HEK293T (cell line): ENCODE measurements around the gene HYAL2.
A peak's percentile ranks its signal among the peaks of the same experiment; 100 is the strongest.

Experiments
- CTCF ChIA-PET: fragments of 350-600 bp; formaldehyde crosslinking; extraction: SDS; loops from one replicate; lab custom pipeline; 2021; ENCODE audit warnings: antibody characterized with exemption, inconsistent platforms; lab: Yijun Ruan, JAX
- POLR2A ChIA-PET: fragments of 350-600 bp; formaldehyde crosslinking; extraction: SDS; loops from one replicate; lab custom pipeline; 2020; ENCODE audit warnings: antibody characterized with exemption, inconsistent platforms; lab: Yijun Ruan, JAX
- DNase-seq: peaks from one replicate; pipeline ENCODE4 v3.0.0; 2012; ENCODE audit warnings: mixed read lengths; ENCODE audit errors: extremely low spot score
- ARNT ChIP-seq: fragments of 450-650 bp; IDR thresholded peaks from 2 replicates; pipeline ENCODE4 v1.6.1; 2017; ENCODE audit warnings: mild to moderate bottlenecking
- BHLHE40 ChIP-seq: fragments of 450-650 bp; IDR thresholded peaks from 2 replicates; pipeline ENCODE4 v1.6.1; 2016; ENCODE audit warnings: mild to moderate bottlenecking, moderate library complexity, borderline replicate concordance
- CTBP1 ChIP-seq: fragments of 450-650 bp; IDR thresholded peaks from 2 replicates; pipeline ENCODE4 v1.6.1; 2016; ENCODE audit warnings: borderline replicate concordance
- ELF4 ChIP-seq: fragments of 450-650 bp; IDR thresholded peaks from 2 replicates; pipeline ENCODE4 v1.6.1; 2017; ENCODE audit warnings: antibody characterized with exemption
- FOXA1 ChIP-seq: fragments of 450-650 bp; IDR thresholded peaks from 2 replicates; pipeline ENCODE4 v1.6.1; 2016; ENCODE audit warnings: mild to moderate bottlenecking
- FOXK2 ChIP-seq: fragments of 450-650 bp; IDR thresholded peaks from 2 replicates; pipeline ENCODE4 v1.6.1; 2016; ENCODE audit warnings: mild to moderate bottlenecking
- FOXM1 ChIP-seq: fragments of 450-650 bp; IDR thresholded peaks from 2 replicates; pipeline ENCODE4 v1.6.1; 2017; ENCODE audit warnings: mild to moderate bottlenecking, borderline replicate concordance
- HDGF ChIP-seq: fragments of 450-650 bp; IDR thresholded peaks from 2 replicates; pipeline ENCODE4 v1.6.1; 2017; ENCODE audit warnings: antibody characterized with exemption, borderline replicate concordance
- L3MBTL2 ChIP-seq: fragments of 450-650 bp; conservative IDR thresholded peaks from 2 replicates; pipeline ENCODE4 v1.6.1; 2016; ENCODE audit warnings: mild to moderate bottlenecking
- LEF1 ChIP-seq: fragments of 450-650 bp; IDR thresholded peaks from 2 replicates; pipeline ENCODE4 v1.6.1; 2017; ENCODE audit warnings: mild to moderate bottlenecking, borderline replicate concordance
- NFRKB ChIP-seq: fragments of 450-650 bp; IDR thresholded peaks from 2 replicates; pipeline ENCODE4 v1.6.1; 2016; ENCODE audit warnings: mild to moderate bottlenecking, moderate library complexity
- PKNOX1 ChIP-seq: fragments of 450-650 bp; IDR thresholded peaks from 2 replicates; pipeline ENCODE4 v1.6.1; 2016
- SP1 ChIP-seq: fragments of 450-650 bp; IDR thresholded peaks from 2 replicates; pipeline ENCODE4 v1.6.1; 2017
- SUZ12 ChIP-seq: fragments of 450-650 bp; IDR thresholded peaks from 2 replicates; pipeline ENCODE4 v1.6.1; 2016; ENCODE audit warnings: mild to moderate bottlenecking
- TARDBP ChIP-seq: fragments of 450-650 bp; IDR thresholded peaks from 2 replicates; pipeline ENCODE4 v1.6.1; 2016
- ZNF384 ChIP-seq: fragments of 450-650 bp; IDR thresholded peaks from 2 replicates; pipeline ENCODE4 v1.6.1; 2016

HYAL2 gene

GRCh38 chr3:50325113-50325480 is 2.6 kb upstream of the HYAL2 start:
- TF ChIP-seq BHLHE40 (no peak), SP1 (no peak), ZNF384 (no peak), FOXM1 (no peak), SUZ12 (no peak), ELF4 (no peak), FOXA1 (no peak), FOXK2 (no peak), TARDBP (no peak), HDGF (no peak), CTBP1 (no peak), L3MBTL2 (no peak), LEF1 (no peak), NFRKB (no peak), PKNOX1 (no peak), ARNT (no peak)
- ChIA-PET CTCF (interaction anchor here (0.7 to 1.6 kb wide), 3 partner anchors 26 to 217 kb away, joined by 3 read pairs; partner anchors contain the start of genes HYAL3 and NAA80), POLR2A (interaction anchor here (3.7 kb wide), 1 partner anchor 12 kb away, joined by 23 read pairs; no protein-coding TSS in a partner anchor)
- DNase-seq = no peak

GRCh38 chr3:50324351-50325112 is 2.0 kb upstream of the HYAL2 start:
- TF ChIP-seq TARDBP = no peak
- peak; percentile 73; the same call in 1 of the 2 replicates for TF ChIP-seq HDGF
- CTCF ChIA-PET = interaction anchor here (0.7 to 1.6 kb wide), 10 partner anchors 10 to 1288 kb away, joined by 3 to 7 read pairs (median 3); partner anchors contain the start of genes GNAI2, HYAL3 and NAA80
- peak; percentile 74 for DNase-seq

GRCh38 chr3:50323614-50324199 is 1.2 kb upstream of the HYAL2 start:
- POLR2A ChIA-PET = interaction anchor here (1.9 to 3.7 kb wide), 2 partner anchors 13 to 32 kb away, joined by 7 to 23 read pairs; partner anchors contain the start of gene IFRD2
- CTCF ChIA-PET = interaction anchor here (0.7 to 1.6 kb wide), 9 partner anchors 9 to 1289 kb away, joined by 3 to 7 read pairs (median 3); partner anchors contain the start of genes GNAI2, HYAL3 and NAA80
- TF ChIP-seq FOXK2 (no peak), FOXM1 (no peak), NFRKB (no peak), ZNF384 (no peak), HDGF (no peak), PKNOX1 (no peak), LEF1 (no peak), L3MBTL2 (no peak), ARNT (no peak), FOXA1 (no peak), SP1 (no peak), CTBP1 (no peak), BHLHE40 (no peak), TARDBP (no peak)
- no peak for DNase-seq

More at GRCh38 chr3:50324351-50325112, 2.0 kb upstream of the HYAL2 start:
- POLR2A ChIA-PET = interaction anchor here (1.9 to 3.7 kb wide), 2 partner anchors 13 to 33 kb away, joined by 7 to 23 read pairs; partner anchors contain the start of gene IFRD2

- TF ChIP-seq ARNT (no peak), SUZ12 (no peak), NFRKB (no peak), TARDBP (no peak), BHLHE40 (no peak), FOXM1 (no peak), CTBP1 (no peak), FOXA1 (no peak), LEF1 (no peak), ELF4 (no peak)
- POLR2A ChIA-PET = interaction anchor here (1.9 to 3.7 kb wide), 2 partner anchors 14 to 31 kb away, joined by 7 to 23 read pairs; partner anchors contain the start of gene IFRD2
- CTCF ChIA-PET = no interaction called here
- DNase-seq = no peak
Observed at GRCh38 chr3:50323092-50323600, 601 bp upstream of the HYAL2 start.

GRCh38 chr3:50322115-50322385 is 495 bp downstream of the HYAL2 start:
- POLR2A ChIA-PET = interaction anchor here (2.3 to 3.7 kb wide), 2 partner anchors 15 to 23 kb away, joined by 11 to 23 read pairs; partner anchors contain the start of genes HYAL3 and NAA80
- DNase-seq = no peak
- CTCF ChIA-PET = interaction anchor here (0.6 kb wide), 1 partner anchor 68 kb away, joined by 3 read pairs; no protein-coding TSS in a partner anchor
- no peak for TF ChIP-seq ZNF384
- TF ChIP-seq FOXM1 = no peak
- no peak for TF ChIP-seq LEF1
- no peak for TF ChIP-seq ELF4
- no peak for TF ChIP-seq L3MBTL2
- no peak for TF ChIP-seq FOXA1
- no peak for TF ChIP-seq SP1
- no peak for TF ChIP-seq PKNOX1
- no peak for TF ChIP-seq FOXK2
- no peak for TF ChIP-seq NFRKB
- TF ChIP-seq CTBP1 = no peak
- no peak for TF ChIP-seq SUZ12
- no peak for TF ChIP-seq TARDBP
- no peak for TF ChIP-seq HDGF
- TF ChIP-seq BHLHE40 = no peak
- TF ChIP-seq ARNT = no peak
